Activated T-cell treated with anti-CD3 and anti-CD28 coated beads, Interleukin-2, amount 50 U/mL, for 72 hours (primary cell): Measurements from ENCODE around the gene GPR32. TPM values are rescaled to one million over a fixed set of nuclear protein-coding genes. Genes with fewer than 3 reads are reported as not detected.
"Not testable (repeated sequence)": the region's sequence is repeated elsewhere in the genome, so short reads cannot be mapped to it uniquely, and the experiment has no call there.

Source experiments
- ATAC-seq, 2 donors: fragments of 150-1000 bp; cut with Tn5 transposase; replicated peaks in 1 of 2; 2 replicates each; pipeline ENCODE4 v1.10.0; 2021; ENCODE audit warnings: moderate library complexity in 2 of 2, mild to moderate bottlenecking in 1 of 2
- DNase-seq, 2 donors: peaks; one replicate each; pipeline ENCODE4 v3.0.0; 2021 to 2022; ENCODE audit warnings: mixed read lengths in 1 of 2
- H3K27ac Mint-ChIP-seq: one replicate; pipeline ENCODE4 v1.8.0; 2022; ENCODE audit warnings: mild to moderate bottlenecking, moderate library complexity, mixed read lengths
- H3K27me3 Mint-ChIP-seq: one replicate; pipeline ENCODE4 v1.8.0; 2022; ENCODE audit warnings: low read depth, mixed read lengths
- H3K36me3 Mint-ChIP-seq, 2 donors: one replicate each; pipeline ENCODE4 v1.8.0; 2022; ENCODE audit warnings: mixed read lengths in 2 of 2, mild to moderate bottlenecking in 1 of 2; ENCODE audit not compliant: insufficient read depth in 2 of 2
- H3K4me1 Mint-ChIP-seq: one replicate; pipeline ENCODE4 v1.8.0; 2022; ENCODE audit warnings: low read depth, mixed read lengths
- H3K4me3 Mint-ChIP-seq, 2 donors: one replicate each; pipeline ENCODE4 v1.8.0; 2022; ENCODE audit warnings: mild to moderate bottlenecking in 2 of 2, mixed read lengths in 2 of 2, moderate library complexity in 2 of 2
- H3K9me3 Mint-ChIP-seq, 2 donors: one replicate each; pipeline ENCODE4 v1.8.0; 2022; ENCODE audit warnings: mixed read lengths in 2 of 2
- total RNA-seq, 2 donors: library from RNA; stranded (reverse); gene quantifications; one replicate each; pipeline ENCODE4 v1.2.3, GENCODE V29; 2022

The GPR32 gene
- total RNA-seq, 2 donors from 2014 or later = not detected

- Mint-ChIP-seq H3K27me3 (no peaks in the 10 kb centered on the region), H3K36me3 (peaks cover 13 to 30% of the 10 kb centered on the region in 2 donors), H3K4me1 (peaks cover 41% of the 10 kb centered on the region), H3K27ac (peak overlapping the region; percentile 100), H3K9me3 (no peaks in the 10 kb centered on the region), H3K4me3 (peak overlapping the region; percentile 93 to 100)
- ATAC-seq (no peak), DNase-seq (no peak)
Measured at GRCh38 chr19:50803633-50804419, 33.6 kb downstream of the GPR32 start.

- Mint-ChIP-seq H3K9me3 (no peaks in the 10 kb centered on the region), H3K27me3 (no peaks in the 10 kb centered on the region), H3K4me1 (peaks cover 41% of the 10 kb centered on the region), H3K4me3 (peak overlapping the region; percentile 93 to 100), H3K36me3 (peaks cover 13 to 30% of the 10 kb centered on the region in 2 donors), H3K27ac (peak overlapping the region; percentile 100)
- DNase-seq (peak; percentile 98 to 99), ATAC-seq (peak; percentile 98)
Measured at GRCh38 chr19:50804420-50805272, 34.4 kb downstream of the GPR32 start.

GRCh38 chr19:50808856-50809255 lies 38.6 kb downstream of the GPR32 start:
- Mint-ChIP-seq H3K27ac (no peak overlapping the region), H3K27me3 (no peaks in the 10 kb centered on the region), H3K4me1 (peaks cover 13% of the 10 kb centered on the region), H3K9me3 (peaks cover 1 to 2% of the 10 kb centered on the region in 2 donors), H3K4me3 (no peak overlapping the region), H3K36me3 (peaks cover 2 to 3% of the 10 kb centered on the region in 2 donors)
- no peak for DNase-seq
- ATAC-seq = no peak

- not testable (repeated sequence) for ATAC-seq, H3K27ac Mint-ChIP-seq, H3K36me3 Mint-ChIP-seq, H3K9me3 Mint-ChIP-seq, H3K4me1 Mint-ChIP-seq, H3K4me3 Mint-ChIP-seq, DNase-seq
- peaks cover 20% of the 10 kb centered on the region for H3K27me3 Mint-ChIP-seq
Measured at GRCh38 chr19:50811622-50812238, 41.5 kb downstream of the GPR32 start.

GRCh38 chr19:50812474-50812873 lies 42.2 kb downstream of the GPR32 start:
- H3K36me3 Mint-ChIP-seq = peaks cover 4% of the 10 kb centered on the region in 2 donors
- no peak for DNase-seq
- peaks cover 16% of the 10 kb centered on the region for H3K4me1 Mint-ChIP-seq
- no peak for ATAC-seq
- no peak overlapping the region for H3K4me3 Mint-ChIP-seq
- H3K27ac Mint-ChIP-seq = no peak overlapping the region
- H3K9me3 Mint-ChIP-seq = peaks cover 5% of the 10 kb centered on the region in 2 donors
- H3K27me3 Mint-ChIP-seq = peaks cover 20% of the 10 kb centered on the region

GRCh38 chr19:50814883-50815282 lies 44.6 kb downstream of the GPR32 start:
- no peak overlapping the region for H3K4me3 Mint-ChIP-seq
- peaks cover 35% of the 10 kb centered on the region for H3K4me1 Mint-ChIP-seq
- H3K27me3 Mint-ChIP-seq = peaks cover 35% of the 10 kb centered on the region
- DNase-seq (no peak), ATAC-seq (no peak)
- no peak overlapping the region for H3K27ac Mint-ChIP-seq
- peaks cover 5% of the 10 kb centered on the region in 2 donors for H3K9me3 Mint-ChIP-seq
- H3K36me3 Mint-ChIP-seq = peaks cover 4 to 6% of the 10 kb centered on the region in 2 donors

- ATAC-seq (no peak), DNase-seq (no peak)
- Mint-ChIP-seq H3K4me1 (peaks cover 41% of the 10 kb centered on the region), H3K27me3 (peaks cover 41% of the 10 kb centered on the region), H3K4me3 (no peak overlapping the region), H3K27ac (no peak overlapping the region), H3K36me3 (peaks cover 4 to 6% of the 10 kb centered on the region in 2 donors), H3K9me3 (peaks cover 4% of the 10 kb centered on the region in 2 donors)
Measured at GRCh38 chr19:50815439-50815838, 45.2 kb downstream of the GPR32 start.

GRCh38 chr19:50817941-50818858 lies 47.9 kb downstream of the GPR32 start:
- DNase-seq = peak; percentile 79 to 84
- H3K9me3 Mint-ChIP-seq = peaks cover 2 to 4% of the 10 kb centered on the region in 2 donors

GRCh38 chr19:50818859-50819472 lies 48.7 kb downstream of the GPR32 start:
- ATAC-seq = no peak
- Mint-ChIP-seq H3K27me3 (peaks cover 69% of the 10 kb centered on the region), H3K27ac (no peak overlapping the region)

More at GRCh38 chr19:50817941-50818858, 47.9 kb downstream of the GPR32 start:
- H3K27ac Mint-ChIP-seq = peak overlapping the region; percentile 63
- peaks cover 47% of the 10 kb centered on the region for H3K4me1 Mint-ChIP-seq
- H3K27me3 Mint-ChIP-seq = peaks cover 68% of the 10 kb centered on the region
- peaks cover 4 to 6% of the 10 kb centered on the region in 2 donors for H3K36me3 Mint-ChIP-seq
- peak overlapping the region; percentile 82 to 93 for H3K4me3 Mint-ChIP-seq
- ATAC-seq = peak; percentile 50 to 67

GRCh38 chr19:50819636-50820035 lies 49.4 kb downstream of the GPR32 start:
- Mint-ChIP-seq H3K4me3 (peak overlapping the region; percentile 81 to 93), H3K4me1 (peaks cover 47% of the 10 kb centered on the region), H3K36me3 (peaks cover 4 to 6% of the 10 kb centered on the region in 2 donors), H3K27ac (no peak overlapping the region), H3K27me3 (peaks cover 64% of the 10 kb centered on the region), H3K9me3 (peaks cover 2 to 4% of the 10 kb centered on the region in 2 donors)
- no peak for ATAC-seq
- no peak for DNase-seq

More at GRCh38 chr19:50818859-50819472, 48.7 kb downstream of the GPR32 start:
- Mint-ChIP-seq H3K9me3 (peaks cover 2 to 4% of the 10 kb centered on the region in 2 donors), H3K4me1 (peaks cover 47% of the 10 kb centered on the region), H3K4me3 (peak overlapping the region; percentile 82 to 93), H3K36me3 (peaks cover 4 to 6% of the 10 kb centered on the region in 2 donors)
- DNase-seq = no peak

- Mint-ChIP-seq H3K4me1 (peaks cover 47% of the 10 kb centered on the region), H3K27me3 (peaks cover 60% of the 10 kb centered on the region), H3K4me3 (peak overlapping the region; percentile 81 to 93), H3K9me3 (peaks cover 2 to 4% of the 10 kb centered on the region in 2 donors), H3K36me3 (peaks cover 4 to 6% of the 10 kb centered on the region in 2 donors), H3K27ac (no peak overlapping the region)
- DNase-seq = no peak
- ATAC-seq = no peak
Measured at GRCh38 chr19:50820086-50820485, 49.8 kb downstream of the GPR32 start.
